GM12878 (cell line): ENCODE results near the gene CSNK1G3. TPM values are rescaled to one million over a fixed set of nuclear protein-coding genes. Genes with fewer than 3 reads are reported as not detected.

Experiments
- ATAC-seq: fragments of 200-7000 bp; cut with Tn5 transposase; 3 replicates; pipeline ENCODE4 v1.9.1; 2020; ENCODE audit warnings: mild to moderate bottlenecking, moderate library complexity
- BruUV-seq: library from RNA; stranded (reverse); fragments of 400-500 nt; replicated peaks from 2 replicates; lab custom pipeline; 2021; lab: Mats Ljungman, UMichigan
- CTCF ChIA-PET: fragments of 300-600 bp; sonication (Branson Sonifier 250); formaldehyde crosslinking; extraction: SDS; loops from one replicate; lab custom pipeline; 2021; ENCODE audit warnings: inconsistent platforms; lab: Yijun Ruan, JAX
- POLR2A ChIA-PET: fragments of 350-600 bp; formaldehyde crosslinking; extraction: SDS; loops from one replicate; lab custom pipeline; 2021; ENCODE audit warnings: inconsistent platforms; lab: Charles Lee
- RAD21 ChIA-PET: fragments of 300-600 bp; sonication (Branson Sonifier 250); formaldehyde crosslinking; loops from one replicate; lab custom pipeline; 2023; ENCODE audit warnings: antibody characterized with exemption; ENCODE audit not compliant: unreplicated experiment; lab: Charles Lee
- SMC1A ChIA-PET: fragments of 300-600 bp; sonication (Branson Sonifier 250); formaldehyde crosslinking; loops from one replicate; lab custom pipeline; 2023; ENCODE audit not compliant: unreplicated experiment, uncharacterized antibody; lab: Charles Lee
- DNase-seq: peaks from one replicate; pipeline ENCODE4 v3.0.0-alpha.2; 2011; ENCODE audit warnings: low read depth, low spot score
- FAIRE-seq: peaks from 3 replicates; lab custom pipeline; 2011; peaks lifted over from hg19 to GRCh38; lab: Jason Lieb, UNC
- H2AFZ ChIP-seq: 2 replicates; pipeline ENCODE4 v1.6.0; 2011; ENCODE audit warnings: low read depth, low read length, control low read depth; ENCODE audit not compliant: control insufficient read depth
- H3K27ac ChIP-seq: 2 replicates; pipeline ENCODE4 v1.5.1; 2011; ENCODE audit warnings: control low read depth; ENCODE audit not compliant: control insufficient read depth, insufficient read depth
- H3K27me3 ChIP-seq, 2 experiments: replicated peaks in 1 of 2; 2 replicates each; pipeline versions ENCODE4 v1.6.0 to v1.6.1; 2011; ENCODE audit warnings: low read length in 1 of 2; ENCODE audit not compliant: control insufficient read depth in 2 of 2, insufficient read depth in 2 of 2
- H3K36me3 ChIP-seq, 2 experiments: 2 replicates each; pipeline ENCODE4 v1.5.1; 2011; ENCODE audit warnings: low read length in 1 of 2; ENCODE audit not compliant: control insufficient read depth in 2 of 2, insufficient read depth in 2 of 2
- H3K4me1 ChIP-seq: 2 replicates; pipeline ENCODE4 v1.6.1; 2011; ENCODE audit warnings: mild to moderate bottlenecking, low read length, moderate library complexity, mixed read lengths; ENCODE audit not compliant: control insufficient read depth, insufficient read depth
- H3K4me2 ChIP-seq: 2 replicates; pipeline ENCODE4 v1.6.0; 2011; ENCODE audit warnings: control low read depth; ENCODE audit not compliant: control insufficient read depth, insufficient read depth
- H3K4me3 ChIP-seq: fragments of 200-600 bp; sonication (generic); 2 replicates; pipeline ENCODE4 v1.5.1; 2016
- H3K79me2 ChIP-seq: 2 replicates; pipeline ENCODE4 v1.6.0; 2011; ENCODE audit warnings: low read length; ENCODE audit not compliant: control insufficient read depth, insufficient read depth
- H3K9ac ChIP-seq: 2 replicates; pipeline ENCODE4 v1.8.0; 2011; ENCODE audit warnings: low read length, control low read depth, mixed read lengths; ENCODE audit not compliant: control insufficient read depth, insufficient read depth
- H3K9me3 ChIP-seq: replicated peaks from 3 replicates; pipeline ENCODE4 v1.5.1; 2011; ENCODE audit warnings: mild to moderate bottlenecking, low read length; ENCODE audit not compliant: control insufficient read depth, insufficient read depth
- H4K20me1 ChIP-seq: 2 replicates; pipeline ENCODE4 v1.6.0; 2011; ENCODE audit not compliant: control insufficient read depth, insufficient read depth
- CHD2 ChIP-seq: IDR thresholded peaks from 2 replicates; pipeline ENCODE4 v1.6.1; 2011; ENCODE audit warnings: low read depth, low read length, improper control_type of control experiment, borderline replicate concordance
- JUNB ChIP-seq: IDR thresholded peaks from 2 replicates; pipeline ENCODE4 v1.6.1; 2016; ENCODE audit warnings: antibody characterized with exemption, mild to moderate bottlenecking
- MXI1 ChIP-seq: fragments of 150-350 bp; IDR thresholded peaks from 2 replicates; pipeline ENCODE4 v1.6.1; 2011; ENCODE audit warnings: low read depth, mild to moderate bottlenecking, inconsistent platforms, low read length, improper control_type of control experiment
- NR2F1 ChIP-seq: fragments of 450-650 bp; conservative IDR thresholded peaks from 2 replicates; pipeline ENCODE4 v1.6.1; 2017; ENCODE audit warnings: mild to moderate bottlenecking
- RB1 ChIP-seq: fragments of 450-650 bp; formaldehyde crosslinking; IDR thresholded peaks from 2 replicates; pipeline ENCODE4 v1.6.1; 2017; ENCODE audit warnings: mild to moderate bottlenecking, borderline replicate concordance
- ZNF622 ChIP-seq: fragments of 450-650 bp; IDR thresholded peaks from 2 replicates; pipeline ENCODE4 v1.6.1; 2017; ENCODE audit warnings: mild to moderate bottlenecking, inconsistent platforms
- WGBS: methylation state at CpG from one replicate; pipeline ENCODE4 v1.1.6; 2016; ENCODE audit warnings: low lambda C conversion rate; ENCODE audit not compliant: insufficient replicate concordance, insufficient coverage; ENCODE audit errors: missing lambda C conversion rate; 5-methylcytosine and 5-hydroxymethylcytosine counted together
- in situ Hi-C: fragments of 300-500 bp; cut with MboI; formaldehyde crosslinking; loops from 9 replicates; pipeline ENCODE4 v1.14.3; 2018; ENCODE audit warnings: mixed read lengths
- intact Hi-C: fragments of 100-400 bp; cut with micrococcal nuclease; formaldehyde crosslinking; loops from one replicate; pipeline ENCODE4 v1.14.2; 2022; ENCODE audit not compliant: unreplicated experiment
- polyA plus RNA-seq, 11 experiments: library from polyadenylated mRNA; depleted of rRNA in 4 of 11; unstranded in 6 of 11; stranded (reverse) in 5 of 11; fragments of >200 nt; fragmentation: Nextera tagmentation in 4 of 11; fragmentation: Illumina TruSeq in 1 of 11; extraction: Ambion mirVana in 4 of 11; extraction: Trizol in 1 of 11; gene quantifications; 1 replicate in 1 of 11; 2 replicates in 10 of 11; pipeline versions ENCODE4 v1.2.1 to v1.2.3, GENCODE V29; 2011 to 2016; ENCODE audit warnings: inconsistent platforms in 2 of 11, missing spikeins in 2 of 11, low read depth in 1 of 11
- total RNA-seq, 4 experiments: library from RNA; depleted of rRNA in 3 of 4; stranded (reverse); fragments of >200 nt in 3 of 4; fragmentation: Illumina TruSeq in 1 of 4; extraction: Trizol in 1 of 4; gene quantifications; 2 replicates each; pipeline versions ENCODE4 v1.2.1 to v1.2.3, GENCODE V29; 2013 to 2021
- TF ChIP-seq, protein P1 (sequence below): fragments of 150-350 bp; IDR thresholded peaks from 2 replicates; pipeline ENCODE4 v1.6.1; 2016; ENCODE audit warnings: low read depth, low read length
- TF ChIP-seq, protein P2 (sequence below): fragments of 450-650 bp; IDR thresholded peaks from 2 replicates; pipeline ENCODE4 v1.6.1; 2016; ENCODE audit warnings: mild to moderate bottlenecking

CSNK1G3 gene
- total and polyA plus RNA-seq, 10 of the 15 experiments (the other 5 are each of a cell fraction or from before 2014, with no cell fraction given), result 7.4 to 24.1 (median 17.9) TPM

- Histone ChIP-seq H3K4me3 (peak overlapping the region; percentile 60), H4K20me1 (no peaks in the 10 kb centered on the region), H3K27me3 (no peaks in the 10 kb centered on the region), H3K79me2 (peaks cover 37% of the 10 kb centered on the region), H3K4me2 (peak overlapping the region; percentile 71), H3K27ac (peak overlapping the region; percentile 23), H3K36me3 (no peaks in the 10 kb centered on the region), H2AFZ (peak overlapping the region; percentile 89), H3K4me1 (peaks cover 6% of the 10 kb centered on the region), H3K9me3 (no peaks in the 10 kb centered on the region), H3K9ac (peak overlapping the region; percentile 24; the same call in 1 of the 2 replicates)
- TF ChIP-seq, protein P1, sequence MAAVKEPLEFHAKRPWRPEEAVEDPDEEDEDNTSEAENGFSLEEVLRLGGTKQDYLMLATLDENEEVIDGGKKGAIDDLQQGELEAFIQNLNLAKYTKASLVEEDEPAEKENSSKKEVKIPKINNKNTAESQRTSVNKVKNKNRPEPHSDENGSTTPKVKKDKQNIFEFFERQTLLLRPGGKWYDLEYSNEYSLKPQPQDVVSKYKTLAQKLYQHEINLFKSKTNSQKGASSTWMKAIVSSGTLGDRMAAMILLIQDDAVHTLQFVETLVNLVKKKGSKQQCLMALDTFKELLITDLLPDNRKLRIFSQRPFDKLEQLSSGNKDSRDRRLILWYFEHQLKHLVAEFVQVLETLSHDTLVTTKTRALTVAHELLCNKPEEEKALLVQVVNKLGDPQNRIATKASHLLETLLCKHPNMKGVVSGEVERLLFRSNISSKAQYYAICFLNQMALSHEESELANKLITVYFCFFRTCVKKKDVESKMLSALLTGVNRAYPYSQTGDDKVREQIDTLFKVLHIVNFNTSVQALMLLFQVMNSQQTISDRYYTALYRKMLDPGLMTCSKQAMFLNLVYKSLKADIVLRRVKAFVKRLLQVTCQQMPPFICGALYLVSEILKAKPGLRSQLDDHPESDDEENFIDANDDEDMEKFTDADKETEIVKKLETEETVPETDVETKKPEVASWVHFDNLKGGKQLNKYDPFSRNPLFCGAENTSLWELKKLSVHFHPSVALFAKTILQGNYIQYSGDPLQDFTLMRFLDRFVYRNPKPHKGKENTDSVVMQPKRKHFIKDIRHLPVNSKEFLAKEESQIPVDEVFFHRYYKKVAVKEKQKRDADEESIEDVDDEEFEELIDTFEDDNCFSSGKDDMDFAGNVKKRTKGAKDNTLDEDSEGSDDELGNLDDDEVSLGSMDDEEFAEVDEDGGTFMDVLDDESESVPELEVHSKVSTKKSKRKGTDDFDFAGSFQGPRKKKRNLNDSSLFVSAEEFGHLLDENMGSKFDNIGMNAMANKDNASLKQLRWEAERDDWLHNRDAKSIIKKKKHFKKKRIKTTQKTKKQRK, result no peak
- TF ChIP-seq MXI1, result no peak
- no peak for TF ChIP-seq RB1
- TF ChIP-seq CHD2, result no peak
- no peak for TF ChIP-seq JUNB
- no peak for TF ChIP-seq NR2F1
- no peak for TF ChIP-seq ZNF622
- TF ChIP-seq, protein P2, sequence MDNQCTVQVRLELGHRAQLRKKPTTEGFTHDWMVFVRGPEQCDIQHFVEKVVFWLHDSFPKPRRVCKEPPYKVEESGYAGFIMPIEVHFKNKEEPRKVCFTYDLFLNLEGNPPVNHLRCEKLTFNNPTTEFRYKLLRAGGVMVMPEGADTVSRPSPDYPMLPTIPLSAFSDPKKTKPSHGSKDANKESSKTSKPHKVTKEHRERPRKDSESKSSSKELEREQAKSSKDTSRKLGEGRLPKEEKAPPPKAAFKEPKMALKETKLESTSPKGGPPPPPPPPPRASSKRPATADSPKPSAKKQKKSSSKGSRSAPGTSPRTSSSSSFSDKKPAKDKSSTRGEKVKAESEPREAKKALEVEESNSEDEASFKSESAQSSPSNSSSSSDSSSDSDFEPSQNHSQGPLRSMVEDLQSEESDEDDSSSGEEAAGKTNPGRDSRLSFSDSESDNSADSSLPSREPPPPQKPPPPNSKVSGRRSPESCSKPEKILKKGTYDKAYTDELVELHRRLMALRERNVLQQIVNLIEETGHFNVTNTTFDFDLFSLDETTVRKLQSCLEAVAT, result peak; percentile 81
- 96% methylated on average over 3 of the region's 3 CpGs for WGBS
- ChIA-PET RAD21 (interaction anchor here (1.0 to 4.8 kb wide), 3 partner anchors 38 to 92 kb away, joined by 4 to 30 read pairs (median 4); partner anchors contain the start of gene CEP120), POLR2A (interaction anchor here (1.0 to 2.2 kb wide), 3 partner anchors 18 to 88 kb away, joined by 5 to 7 read pairs (median 5); partner anchors contain the start of gene CEP120), SMC1A (interaction anchor here (0.8 to 2.4 kb wide), 5 partner anchors 19 to 90 kb away, joined by 3 to 7 read pairs (median 3); partner anchors contain the start of gene CEP120), CTCF (interaction anchor here (1.0 to 2.1 kb wide), 3 partner anchors 88 to 100 kb away, joined by 3 to 8 read pairs (median 7); partner anchors contain the start of gene CEP120)
- in situ Hi-C loops (loop anchor here (10.0 kb wide), 1 partner anchor 66 kb away; no protein-coding TSS in a partner anchor), intact Hi-C loops (no loop called here)
- FAIRE-seq, result no peak
- DNase-seq, result no peak
- TSS peak; percentile 99 for BruUV-seq
- ATAC-seq, result no peak
Observed at GRCh38 chr5:123511290-123511647, 708 bp upstream of the CSNK1G3 start.
